ENCODE data around the gene SETX.

SETX gene

DNA sequence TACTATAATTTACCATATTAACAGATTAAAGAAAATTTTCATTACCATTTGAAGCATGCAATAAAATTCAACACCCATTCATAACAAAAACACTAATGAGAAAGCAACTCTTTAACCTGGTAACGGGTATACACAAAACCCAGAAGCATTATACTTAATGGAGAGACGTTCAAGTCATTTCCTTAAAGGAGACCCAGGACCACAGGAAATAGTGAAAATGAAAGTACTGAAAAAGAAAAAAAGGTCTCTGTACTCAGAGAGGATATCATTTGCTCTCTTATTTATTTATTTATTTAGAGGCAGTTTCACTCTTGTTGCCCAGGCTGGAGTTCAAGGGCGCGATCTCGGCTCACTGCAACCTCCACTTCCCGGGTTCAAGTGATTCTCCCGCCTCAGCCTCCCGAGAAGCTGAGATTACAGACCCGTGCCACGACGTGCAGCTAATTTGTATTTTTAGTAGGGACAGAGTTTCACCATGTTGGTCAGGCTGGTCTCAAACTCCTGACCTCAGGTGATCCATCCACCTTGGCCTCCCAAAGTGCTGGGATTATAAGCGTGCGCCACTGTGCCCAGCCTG, 61.6 kb downstream of the SETX start:
- TF ChIP-seq, protein P1, sequence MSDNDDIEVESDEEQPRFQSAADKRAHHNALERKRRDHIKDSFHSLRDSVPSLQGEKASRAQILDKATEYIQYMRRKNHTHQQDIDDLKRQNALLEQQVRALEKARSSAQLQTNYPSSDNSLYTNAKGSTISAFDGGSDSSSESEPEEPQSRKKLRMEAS (IDR thresholded peaks at IDR 0.05; ENCODE audit: low read depth, low read length) = no peak
- TF ChIP-seq MYC (IDR thresholded peaks at IDR 0.05; ENCODE audit: low read depth, low read length) = no peak
- no peak for TF ChIP-seq POLR2A (IDR thresholded peaks at IDR 0.05; ENCODE audit: extremely low read depth, insufficient read length)
- TF ChIP-seq, protein P2, sequence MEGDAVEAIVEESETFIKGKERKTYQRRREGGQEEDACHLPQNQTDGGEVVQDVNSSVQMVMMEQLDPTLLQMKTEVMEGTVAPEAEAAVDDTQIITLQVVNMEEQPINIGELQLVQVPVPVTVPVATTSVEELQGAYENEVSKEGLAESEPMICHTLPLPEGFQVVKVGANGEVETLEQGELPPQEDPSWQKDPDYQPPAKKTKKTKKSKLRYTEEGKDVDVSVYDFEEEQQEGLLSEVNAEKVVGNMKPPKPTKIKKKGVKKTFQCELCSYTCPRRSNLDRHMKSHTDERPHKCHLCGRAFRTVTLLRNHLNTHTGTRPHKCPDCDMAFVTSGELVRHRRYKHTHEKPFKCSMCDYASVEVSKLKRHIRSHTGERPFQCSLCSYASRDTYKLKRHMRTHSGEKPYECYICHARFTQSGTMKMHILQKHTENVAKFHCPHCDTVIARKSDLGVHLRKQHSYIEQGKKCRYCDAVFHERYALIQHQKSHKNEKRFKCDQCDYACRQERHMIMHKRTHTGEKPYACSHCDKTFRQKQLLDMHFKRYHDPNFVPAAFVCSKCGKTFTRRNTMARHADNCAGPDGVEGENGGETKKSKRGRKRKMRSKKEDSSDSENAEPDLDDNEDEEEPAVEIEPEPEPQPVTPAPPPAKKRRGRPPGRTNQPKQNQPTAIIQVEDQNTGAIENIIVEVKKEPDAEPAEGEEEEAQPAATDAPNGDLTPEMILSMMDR (IDR thresholded peaks at IDR 0.05; ENCODE audit: low read depth, low read length) = no peak
- H3K4me3 ChIP-seq (ENCODE audit: low read depth, low read length) = no peak overlapping the region
- no peak for DNase-seq (ENCODE audit: low read depth)

DNA sequence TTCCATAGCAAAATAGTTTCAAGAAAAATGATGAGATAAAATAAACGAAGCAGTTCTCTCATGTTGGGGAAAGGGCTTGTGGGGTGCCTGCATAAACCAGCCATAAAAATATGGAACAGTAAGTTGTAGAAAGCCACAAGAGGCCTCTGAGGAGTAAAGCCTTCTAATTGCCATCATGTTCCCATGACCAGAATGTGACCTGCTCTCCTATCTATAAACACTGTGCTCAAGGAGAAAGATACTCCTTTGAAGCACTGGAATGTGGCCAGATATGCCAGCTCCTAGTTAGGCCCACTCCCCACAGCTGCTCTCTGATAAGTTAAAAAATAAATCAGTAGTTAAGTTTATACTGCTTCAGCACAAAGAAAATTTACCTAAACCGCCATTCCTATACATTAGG, 65.8 kb downstream of the SETX start:
- TF ChIP-seq, protein P1 (IDR thresholded peaks at IDR 0.05; ENCODE audit: low read depth, low read length) = no peak
- TF ChIP-seq MYC (IDR thresholded peaks at IDR 0.05; ENCODE audit: low read depth, low read length) = no peak
- no peak for TF ChIP-seq POLR2A (IDR thresholded peaks at IDR 0.05; ENCODE audit: extremely low read depth, insufficient read length)
- no peak overlapping the region for H3K4me3 ChIP-seq (ENCODE audit: low read depth, low read length)
- DNase-seq (ENCODE audit: low read depth) = no peak

DNA sequence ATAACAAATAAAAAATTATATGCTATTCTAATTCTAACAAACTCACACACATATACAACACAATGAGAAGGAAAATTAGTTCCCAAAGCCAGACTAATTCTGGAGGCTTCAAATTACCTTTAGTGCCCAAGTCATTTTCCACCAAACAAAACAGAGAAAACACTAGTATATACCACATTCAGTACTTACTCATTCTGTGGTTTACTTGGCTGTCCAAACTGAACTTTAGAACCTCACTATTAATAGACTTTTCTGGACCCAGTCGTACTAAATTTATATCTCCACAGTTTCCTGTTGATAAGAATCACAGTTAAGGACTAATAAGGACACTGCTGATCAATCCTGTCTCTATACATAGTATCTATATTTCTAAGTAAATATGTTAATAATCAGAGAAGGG, 66.4 kb downstream of the SETX start:
- H3K4me3 ChIP-seq (ENCODE audit: low read depth, low read length) = no peak overlapping the region
- TF ChIP-seq POLR2A (IDR thresholded peaks at IDR 0.05; ENCODE audit: extremely low read depth, insufficient read length) = no peak
- no peak for TF ChIP-seq MYC (IDR thresholded peaks at IDR 0.05; ENCODE audit: low read depth, low read length)
- TF ChIP-seq, protein P1 (IDR thresholded peaks at IDR 0.05; ENCODE audit: low read depth, low read length) = no peak
- TF ChIP-seq, protein P2 (IDR thresholded peaks at IDR 0.05; ENCODE audit: low read depth, low read length) = no peak
- no peak for DNase-seq (ENCODE audit: low read depth)

- H3K4me3 ChIP-seq (ENCODE audit: low read depth, low read length) = no peak overlapping the region
- DNase-seq (ENCODE audit: low read depth) = no peak
- TF ChIP-seq, protein P2 (IDR thresholded peaks at IDR 0.05; ENCODE audit: low read depth, low read length) = no peak
- TF ChIP-seq, protein P1 (IDR thresholded peaks at IDR 0.05; ENCODE audit: low read depth, low read length) = no peak
- TF ChIP-seq POLR2A (IDR thresholded peaks at IDR 0.05; ENCODE audit: extremely low read depth, insufficient read length) (no peak), MYC (IDR thresholded peaks at IDR 0.05; ENCODE audit: low read depth, low read length) (no peak)
Observed at GRCh38 chr9:132287256-132287760, 67.5 kb downstream of the SETX start.

DNA sequence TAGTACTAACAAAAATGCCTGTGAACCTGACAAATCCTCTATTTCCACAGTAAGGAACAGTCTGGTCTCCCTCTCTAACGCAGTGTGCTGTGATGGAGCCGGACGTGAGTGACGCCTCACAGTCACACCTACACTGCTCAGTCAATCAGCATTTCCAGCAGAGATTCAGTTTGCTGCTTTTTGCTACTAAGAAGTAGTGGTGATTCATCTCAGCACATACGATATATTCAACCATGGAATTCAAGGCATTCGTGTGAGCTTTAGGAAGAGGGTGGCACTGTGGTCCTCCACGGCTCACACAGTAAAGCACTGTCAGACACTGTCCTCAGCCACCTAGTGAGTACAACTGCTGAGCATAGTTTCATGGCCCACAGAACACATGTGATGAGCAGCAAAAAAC, 70.9 kb downstream of the SETX start:
- DNase-seq (ENCODE audit: low read depth) = no peak
- no peak overlapping the region for H3K4me3 ChIP-seq (ENCODE audit: low read depth, low read length)
- TF ChIP-seq POLR2A (IDR thresholded peaks at IDR 0.05; ENCODE audit: extremely low read depth, insufficient read length) = no peak

DNA sequence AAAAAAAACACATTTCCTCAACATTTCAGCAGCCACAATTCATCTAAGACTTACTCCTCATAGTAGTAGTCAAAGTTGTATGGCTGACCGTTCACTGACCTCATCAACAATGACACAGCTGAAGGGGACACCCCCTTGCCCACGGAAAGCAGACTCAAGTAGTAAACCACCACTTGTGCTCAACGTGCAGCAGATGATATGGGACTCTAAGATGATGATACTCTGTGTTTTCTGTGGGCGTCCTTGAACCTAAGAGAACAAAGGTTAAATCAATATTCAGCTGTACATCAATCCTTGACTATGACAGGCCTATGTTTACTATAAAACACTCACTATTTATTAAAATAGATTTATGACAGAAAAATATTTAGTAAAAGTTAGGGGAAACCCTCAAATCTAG, 71.6 kb downstream of the SETX start:
- no peak for TF ChIP-seq MYC (IDR thresholded peaks at IDR 0.05; ENCODE audit: low read depth, low read length)
- TF ChIP-seq, protein P1 (IDR thresholded peaks at IDR 0.05; ENCODE audit: low read depth, low read length) = no peak
- TF ChIP-seq, protein P2 (IDR thresholded peaks at IDR 0.05; ENCODE audit: low read depth, low read length) = no peak
- TF ChIP-seq POLR2A (IDR thresholded peaks at IDR 0.05; ENCODE audit: extremely low read depth, insufficient read length) = no peak
- no peak for DNase-seq (ENCODE audit: low read depth)
- no peak overlapping the region for H3K4me3 ChIP-seq (ENCODE audit: low read depth, low read length)
